ENCODE results near the gene HAUS8.

- TF ChIP-seq ZKSCAN5 (CRISPR knock-in tag; IDR thresholded peaks at IDR 0.05) = no peak
- TF ChIP-seq GABPA (IDR thresholded peaks at IDR 0.05; ENCODE audit: low read depth, low read length) = no peak
- TF ChIP-seq GABPA (CRISPR knock-in tag; IDR thresholded peaks at IDR 0.05; ENCODE audit: low read depth) = no peak; the same call in 1 of the 2 replicates
- TF ChIP-seq TCF7L2 (IDR thresholded peaks at IDR 0.05; ENCODE audit: low read depth, low read length) = no peak
- TF ChIP-seq ZSCAN29 (CRISPR knock-in tag; conservative IDR thresholded peaks at IDR 0.05) = no peak
- no peak for TF ChIP-seq ZNF274 (CRISPR knock-in tag; IDR thresholded peaks at IDR 0.05)
- no peak for TF ChIP-seq RXRA (CRISPR knock-in tag; IDR thresholded peaks at IDR 0.05)
- no peak for TF ChIP-seq CTCF (CRISPR knock-in tag; IDR thresholded peaks at IDR 0.05)
- TF ChIP-seq ARHGAP35 (CRISPR knock-in tag; IDR thresholded peaks at IDR 0.05; ENCODE audit: borderline replicate concordance) = no peak
- no peak for TF ChIP-seq EHMT2 (IDR thresholded peaks at IDR 0.05; ENCODE audit: borderline replicate concordance, low read depth, low read length)
- no peak for TF ChIP-seq KLF16 (CRISPR knock-in tag; IDR thresholded peaks at IDR 0.05)
- TF ChIP-seq EZH2 (conservative IDR thresholded peaks at IDR 0.05; ENCODE audit: low read depth, low read length) = no peak
- TF ChIP-seq HMG20A (CRISPR knock-in tag; IDR thresholded peaks at IDR 0.05; ENCODE audit: borderline replicate concordance) = no peak
- no peak for TF ChIP-seq CHD4 (IDR thresholded peaks at IDR 0.05; ENCODE audit: borderline replicate concordance, low read length)
Measured at GRCh38 chr19:17035842-17036424, 39.3 kb downstream of the HAUS8 start.

All from HepG2 (cell line).